Measurements from ENCODE around the gene SRRM3. TPM values are rescaled to one million over a fixed set of nuclear protein-coding genes. Genes with fewer than 3 reads are reported as not detected.

Gene SRRM3
- polyA plus RNA-seq, 1 donor from 2014 or later = 34.9 TPM

- H3K4me2 ChIP-seq (ENCODE audit: low read length) = no peak overlapping the region
- H3K4me3 ChIP-seq (ENCODE audit: low read length) = no peak overlapping the region
- no peak overlapping the region for H2AFZ ChIP-seq (ENCODE audit: low read depth, low read length)
- no peak for TF ChIP-seq MXI1 (conservative IDR thresholded peaks at IDR 0.05; ENCODE audit: poor library complexity, severe bottlenecking)
- TF ChIP-seq SMC3 (conservative IDR thresholded peaks at IDR 0.05; ENCODE audit: poor library complexity) = no peak
- TF ChIP-seq POLR2AphosphoS5 (IDR thresholded peaks at IDR 0.05) = no peak
- no peak for TF ChIP-seq REST (IDR thresholded peaks at IDR 0.05; ENCODE audit: borderline replicate concordance)
- no peak for TF ChIP-seq EZH2 (IDR thresholded peaks at IDR 0.05; ENCODE audit: borderline replicate concordance, insufficient read depth, low read length, poor library complexity, severe bottlenecking)
- TF ChIP-seq CTCF (IDR thresholded peaks at IDR 0.05; ENCODE audit: poor library complexity, severe bottlenecking) = no peak
- no peak for TF ChIP-seq RAD21 (conservative IDR thresholded peaks at IDR 0.05)
- TF ChIP-seq TAF1 (IDR thresholded peaks at IDR 0.05; ENCODE audit: low read depth) = no peak
- TF ChIP-seq EP300 (conservative IDR thresholded peaks at IDR 0.05; ENCODE audit: poor library complexity, severe bottlenecking) = no peak
- H3K79me2 ChIP-seq (replicated peaks; ENCODE audit: insufficient read depth, low read length) = no peaks in the 10 kb centered on the region
- H3F3A ChIP-seq (ENCODE audit: insufficient read depth, low read length, poor library complexity, severe bottlenecking) = no peaks in the 10 kb centered on the region
- H3K27ac ChIP-seq (ENCODE audit: low read length) = no peak overlapping the region
- H3K9ac ChIP-seq (ENCODE audit: low read length) = no peak overlapping the region
- H3K36me3 ChIP-seq (ENCODE audit: insufficient read depth, low read length) = no peaks in the 10 kb centered on the region
- no peaks in the 10 kb centered on the region for H3K9me3 ChIP-seq (ENCODE audit: low read length)
- no peaks in the 10 kb centered on the region for H4K20me1 ChIP-seq (ENCODE audit: insufficient read depth)
- H3K9me2 ChIP-seq (ENCODE audit: insufficient read depth, low read length) = no peaks in the 10 kb centered on the region
- H3K27me3 ChIP-seq (ENCODE audit: insufficient read depth, low read depth, low read length) = no peaks in the 10 kb centered on the region
Measured at GRCh38 chr7:76247938-76248337, 46.2 kb downstream of the SRRM3 start.

GRCh38 chr7:76252021-76252420, 50.3 kb downstream of the SRRM3 start:
- Histone ChIP-seq H3K4me3 (ENCODE audit: low read length) (no peak overlapping the region), H3F3A (ENCODE audit: insufficient read depth, low read length, poor library complexity, severe bottlenecking) (no peaks in the 10 kb centered on the region), H3K27me3 (ENCODE audit: insufficient read depth, low read depth, low read length) (no peaks in the 10 kb centered on the region), H2AFZ (ENCODE audit: low read depth, low read length) (no peak overlapping the region), H3K4me2 (ENCODE audit: low read length) (no peak overlapping the region), H3K9me3 (ENCODE audit: low read length) (no peaks in the 10 kb centered on the region), H4K20me1 (ENCODE audit: insufficient read depth) (no peaks in the 10 kb centered on the region), H3K9ac (ENCODE audit: low read length) (no peak overlapping the region), H3K79me2 (replicated peaks; ENCODE audit: insufficient read depth, low read length) (no peaks in the 10 kb centered on the region), H3K9me2 (ENCODE audit: insufficient read depth, low read length) (no peaks in the 10 kb centered on the region), H3K27ac (ENCODE audit: low read length) (no peak overlapping the region), H3K36me3 (ENCODE audit: insufficient read depth, low read length) (no peaks in the 10 kb centered on the region)
- no peak for TF ChIP-seq TAF1 (IDR thresholded peaks at IDR 0.05; ENCODE audit: low read depth)
- TF ChIP-seq POLR2AphosphoS5 (IDR thresholded peaks at IDR 0.05) = no peak
- no peak for TF ChIP-seq EP300 (conservative IDR thresholded peaks at IDR 0.05; ENCODE audit: poor library complexity, severe bottlenecking)
- no peak for TF ChIP-seq SMC3 (conservative IDR thresholded peaks at IDR 0.05; ENCODE audit: poor library complexity)

GRCh38 chr7:76254781-76255180, 53.1 kb downstream of the SRRM3 start:
- Histone ChIP-seq H3F3A (ENCODE audit: insufficient read depth, low read length, poor library complexity, severe bottlenecking) (no peaks in the 10 kb centered on the region), H3K9ac (ENCODE audit: low read length) (no peak overlapping the region), H3K36me3 (ENCODE audit: insufficient read depth, low read length) (no peaks in the 10 kb centered on the region), H3K27me3 (ENCODE audit: insufficient read depth, low read depth, low read length) (no peaks in the 10 kb centered on the region), H2AFZ (ENCODE audit: low read depth, low read length) (no peak overlapping the region), H3K4me2 (ENCODE audit: low read length) (no peak overlapping the region), H3K79me2 (replicated peaks; ENCODE audit: insufficient read depth, low read length) (no peaks in the 10 kb centered on the region), H3K27ac (ENCODE audit: low read length) (no peak overlapping the region), H3K9me2 (ENCODE audit: insufficient read depth, low read length) (no peaks in the 10 kb centered on the region), H3K4me3 (ENCODE audit: low read length) (no peak overlapping the region), H3K9me3 (ENCODE audit: low read length) (no peaks in the 10 kb centered on the region), H4K20me1 (ENCODE audit: insufficient read depth) (no peaks in the 10 kb centered on the region)
- no peak for TF ChIP-seq MXI1 (conservative IDR thresholded peaks at IDR 0.05; ENCODE audit: poor library complexity, severe bottlenecking)
- no peak for TF ChIP-seq EZH2 (IDR thresholded peaks at IDR 0.05; ENCODE audit: borderline replicate concordance, insufficient read depth, low read length, poor library complexity, severe bottlenecking)
- TF ChIP-seq POLR2AphosphoS5 (IDR thresholded peaks at IDR 0.05) = no peak
- TF ChIP-seq CTCF (IDR thresholded peaks at IDR 0.05; ENCODE audit: poor library complexity, severe bottlenecking) = no peak
- TF ChIP-seq SMC3 (conservative IDR thresholded peaks at IDR 0.05; ENCODE audit: poor library complexity) = no peak
- TF ChIP-seq REST (IDR thresholded peaks at IDR 0.05; ENCODE audit: borderline replicate concordance) = no peak

Data from neural cell (in vitro differentiated cells).